Left renal cortex interstitium (tissue), 4 donors: Measurements from ENCODE around the gene TXNDC11. TPM values are rescaled to one million over a fixed set of nuclear protein-coding genes. Genes with fewer than 3 reads are reported as not detected.

Source experiments
- DNase-seq, 4 donors: peaks; one replicate each; pipeline ENCODE4 v3.0.0-alpha.2; 2013; ENCODE audit warnings: low read depth in 4 of 4, low spot score in 2 of 4, missing footprints in 1 of 4
- polyA plus RNA-seq, 4 donors: library from polyadenylated mRNA; unstranded; fragments of 120-200 nt; gene quantifications; one replicate each; pipeline ENCODE4 v1.2.1, GENCODE V29; 2013; ENCODE audit not compliant: insufficient read length in 4 of 4

Gene TXNDC11
- polyA plus RNA-seq, 4 donors, result 39.5 to 44.2 (median 41.9) TPM

GRCh38 chr16:11752856-11753255 is 10.2 kb upstream of the TXNDC11 start:
- DNase-seq, result no peak

- no peak for DNase-seq
These were observed 7.4 kb upstream of the TXNDC11 start for GRCh38 chr16:11750056-11750455.

- DNase-seq, result no peak
These were observed 6.0 kb upstream of the TXNDC11 start for GRCh38 chr16:11748404-11749254.

GRCh38 chr16:11747949-11748403 is 5.3 kb upstream of the TXNDC11 start:
- DNase-seq, result no peak

- DNase-seq, result no peak
These were observed 1.4 kb upstream of the TXNDC11 start for GRCh38 chr16:11744075-11744470.

GRCh38 chr16:11743308-11744074 is 834 bp upstream of the TXNDC11 start:
- DNase-seq, result no peak

- DNase-seq, result no peak
These were observed 543 bp downstream of the TXNDC11 start for GRCh38 chr16:11742093-11742535.

- no peak for DNase-seq
These were observed 2.1 kb downstream of the TXNDC11 start for GRCh38 chr16:11740567-11740966.

- DNase-seq, result no peak
These were observed 3.7 kb downstream of the TXNDC11 start for GRCh38 chr16:11738742-11739544.

GRCh38 chr16:11737713-11738112 is 4.9 kb downstream of the TXNDC11 start:
- DNase-seq, result no peak

- no peak for DNase-seq
These were observed 5.8 kb downstream of the TXNDC11 start for GRCh38 chr16:11736903-11737302.

- no peak for DNase-seq
These were observed 6.9 kb downstream of the TXNDC11 start for GRCh38 chr16:11735787-11736186.

GRCh38 chr16:11734653-11735043 is 8.0 kb downstream of the TXNDC11 start:
- no peak for DNase-seq

GRCh38 chr16:11734025-11734652 is 8.5 kb downstream of the TXNDC11 start:
- DNase-seq, result no peak

- no peak for DNase-seq
These were observed 11.4 kb downstream of the TXNDC11 start for GRCh38 chr16:11731222-11731621.

GRCh38 chr16:11729787-11730186 is 12.9 kb downstream of the TXNDC11 start:
- no peak for DNase-seq

GRCh38 chr16:11727796-11728543 is 14.7 kb downstream of the TXNDC11 start:
- DNase-seq, result no peak

GRCh38 chr16:11726008-11726407 is 16.6 kb downstream of the TXNDC11 start:
- DNase-seq, result no peak

GRCh38 chr16:11725457-11725856 is 17.2 kb downstream of the TXNDC11 start:
- DNase-seq, result no peak

GRCh38 chr16:11722468-11722808 is 20.2 kb downstream of the TXNDC11 start:
- no peak for DNase-seq
